GM12878 (cell line): Measurements from ENCODE around the gene MAGI3. TPM values are rescaled to one million over a fixed set of nuclear protein-coding genes. Genes with fewer than 3 reads are reported as not detected.

Source experiments
- ATAC-seq: fragments of 200-7000 bp; cut with Tn5 transposase; 3 replicates; pipeline ENCODE4 v1.9.1; 2020; ENCODE audit warnings: mild to moderate bottlenecking, moderate library complexity
- BruUV-seq: library from RNA; stranded (reverse); fragments of 400-500 nt; replicated peaks from 2 replicates; lab custom pipeline; 2021; lab: Mats Ljungman, UMichigan
- CTCF ChIA-PET: fragments of 300-600 bp; sonication (Branson Sonifier 250); formaldehyde crosslinking; extraction: SDS; loops from one replicate; lab custom pipeline; 2021; ENCODE audit warnings: inconsistent platforms; lab: Yijun Ruan, JAX
- POLR2A ChIA-PET: fragments of 350-600 bp; formaldehyde crosslinking; extraction: SDS; loops from one replicate; lab custom pipeline; 2021; ENCODE audit warnings: inconsistent platforms; lab: Charles Lee
- RAD21 ChIA-PET: fragments of 300-600 bp; sonication (Branson Sonifier 250); formaldehyde crosslinking; loops from one replicate; lab custom pipeline; 2023; ENCODE audit warnings: antibody characterized with exemption; ENCODE audit not compliant: unreplicated experiment; lab: Charles Lee
- SMC1A ChIA-PET: fragments of 300-600 bp; sonication (Branson Sonifier 250); formaldehyde crosslinking; loops from one replicate; lab custom pipeline; 2023; ENCODE audit not compliant: unreplicated experiment, uncharacterized antibody; lab: Charles Lee
- DNase-seq: peaks from one replicate; pipeline ENCODE4 v3.0.0-alpha.2; 2011; ENCODE audit warnings: low read depth, low spot score
- FAIRE-seq: peaks from 3 replicates; lab custom pipeline; 2011; peaks lifted over from hg19 to GRCh38; lab: Jason Lieb, UNC
- H2AFZ ChIP-seq: 2 replicates; pipeline ENCODE4 v1.6.0; 2011; ENCODE audit warnings: low read depth, low read length, control low read depth; ENCODE audit not compliant: control insufficient read depth
- H3K27ac ChIP-seq: 2 replicates; pipeline ENCODE4 v1.5.1; 2011; ENCODE audit warnings: control low read depth; ENCODE audit not compliant: control insufficient read depth, insufficient read depth
- H3K27me3 ChIP-seq, 2 experiments: replicated peaks in 1 of 2; 2 replicates each; pipeline versions ENCODE4 v1.6.0 to v1.6.1; 2011; ENCODE audit warnings: low read length in 1 of 2; ENCODE audit not compliant: control insufficient read depth in 2 of 2, insufficient read depth in 2 of 2
- H3K36me3 ChIP-seq, 2 experiments: 2 replicates each; pipeline ENCODE4 v1.5.1; 2011; ENCODE audit warnings: low read length in 1 of 2; ENCODE audit not compliant: control insufficient read depth in 2 of 2, insufficient read depth in 2 of 2
- H3K4me1 ChIP-seq: 2 replicates; pipeline ENCODE4 v1.6.1; 2011; ENCODE audit warnings: mild to moderate bottlenecking, low read length, moderate library complexity, mixed read lengths; ENCODE audit not compliant: control insufficient read depth, insufficient read depth
- H3K4me2 ChIP-seq: 2 replicates; pipeline ENCODE4 v1.6.0; 2011; ENCODE audit warnings: control low read depth; ENCODE audit not compliant: control insufficient read depth, insufficient read depth
- H3K4me3 ChIP-seq: fragments of 200-600 bp; sonication (generic); 2 replicates; pipeline ENCODE4 v1.5.1; 2016
- H3K79me2 ChIP-seq: 2 replicates; pipeline ENCODE4 v1.6.0; 2011; ENCODE audit warnings: low read length; ENCODE audit not compliant: control insufficient read depth, insufficient read depth
- H3K9ac ChIP-seq: 2 replicates; pipeline ENCODE4 v1.8.0; 2011; ENCODE audit warnings: low read length, control low read depth, mixed read lengths; ENCODE audit not compliant: control insufficient read depth, insufficient read depth
- H3K9me3 ChIP-seq: replicated peaks from 3 replicates; pipeline ENCODE4 v1.5.1; 2011; ENCODE audit warnings: mild to moderate bottlenecking, low read length; ENCODE audit not compliant: control insufficient read depth, insufficient read depth
- H4K20me1 ChIP-seq: 2 replicates; pipeline ENCODE4 v1.6.0; 2011; ENCODE audit not compliant: control insufficient read depth, insufficient read depth
- BRCA1 ChIP-seq: IDR thresholded peaks from 2 replicates; pipeline ENCODE4 v1.6.1; 2011; ENCODE audit warnings: low read depth, low read length, improper control_type of control experiment
- LARP7 ChIP-seq: fragments of 450-650 bp; IDR thresholded peaks from 2 replicates; pipeline ENCODE4 v1.6.1; 2017; ENCODE audit warnings: mild to moderate bottlenecking
- RAD51 ChIP-seq: fragments of 450-650 bp; IDR thresholded peaks from 2 replicates; pipeline ENCODE4 v1.6.1; 2016; ENCODE audit warnings: moderate library complexity, mild to moderate bottlenecking, inconsistent platforms
- SPI1 ChIP-seq: IDR thresholded peaks from 2 replicates; pipeline ENCODE4 v1.6.1; 2011; ENCODE audit warnings: low read depth, mild to moderate bottlenecking, low read length, moderate library complexity, borderline replicate concordance; ENCODE audit not compliant: insufficient read depth
- YBX1 ChIP-seq: fragments of 450-650 bp; IDR thresholded peaks from 2 replicates; pipeline ENCODE4 v1.6.1; 2016; ENCODE audit warnings: antibody characterized with exemption
- ZNF622 ChIP-seq: fragments of 450-650 bp; IDR thresholded peaks from 2 replicates; pipeline ENCODE4 v1.6.1; 2017; ENCODE audit warnings: mild to moderate bottlenecking, inconsistent platforms
- WGBS: methylation state at CpG from one replicate; pipeline ENCODE4 v1.1.6; 2016; ENCODE audit warnings: low lambda C conversion rate; ENCODE audit not compliant: insufficient replicate concordance, insufficient coverage; ENCODE audit errors: missing lambda C conversion rate; 5-methylcytosine and 5-hydroxymethylcytosine counted together
- in situ Hi-C: fragments of 300-500 bp; cut with MboI; formaldehyde crosslinking; loops from 9 replicates; pipeline ENCODE4 v1.14.3; 2018; ENCODE audit warnings: mixed read lengths
- intact Hi-C: fragments of 100-400 bp; cut with micrococcal nuclease; formaldehyde crosslinking; loops from one replicate; pipeline ENCODE4 v1.14.2; 2022; ENCODE audit not compliant: unreplicated experiment
- polyA plus RNA-seq, 11 experiments: library from polyadenylated mRNA; depleted of rRNA in 4 of 11; unstranded in 6 of 11; stranded (reverse) in 5 of 11; fragments of >200 nt; fragmentation: Nextera tagmentation in 4 of 11; fragmentation: Illumina TruSeq in 1 of 11; extraction: Ambion mirVana in 4 of 11; extraction: Trizol in 1 of 11; gene quantifications; 1 replicate in 1 of 11; 2 replicates in 10 of 11; pipeline versions ENCODE4 v1.2.1 to v1.2.3, GENCODE V29; 2011 to 2016; ENCODE audit warnings: inconsistent platforms in 2 of 11, missing spikeins in 2 of 11, low read depth in 1 of 11
- total RNA-seq, 4 experiments: library from RNA; depleted of rRNA in 3 of 4; stranded (reverse); fragments of >200 nt in 3 of 4; fragmentation: Illumina TruSeq in 1 of 4; extraction: Trizol in 1 of 4; gene quantifications; 2 replicates each; pipeline versions ENCODE4 v1.2.1 to v1.2.3, GENCODE V29; 2013 to 2021
- TF ChIP-seq, protein P1 (sequence below): IDR thresholded peaks from 2 replicates; pipeline ENCODE4 v1.6.1; 2012; ENCODE audit warnings: mild to moderate bottlenecking, low read depth, low read length

MAGI3 gene
- total and polyA plus RNA-seq, 10 of the 15 experiments (the other 5 are each of a cell fraction or from before 2014, with no cell fraction given) = 0.17 to 0.65 (median 0.32) TPM

DNA sequence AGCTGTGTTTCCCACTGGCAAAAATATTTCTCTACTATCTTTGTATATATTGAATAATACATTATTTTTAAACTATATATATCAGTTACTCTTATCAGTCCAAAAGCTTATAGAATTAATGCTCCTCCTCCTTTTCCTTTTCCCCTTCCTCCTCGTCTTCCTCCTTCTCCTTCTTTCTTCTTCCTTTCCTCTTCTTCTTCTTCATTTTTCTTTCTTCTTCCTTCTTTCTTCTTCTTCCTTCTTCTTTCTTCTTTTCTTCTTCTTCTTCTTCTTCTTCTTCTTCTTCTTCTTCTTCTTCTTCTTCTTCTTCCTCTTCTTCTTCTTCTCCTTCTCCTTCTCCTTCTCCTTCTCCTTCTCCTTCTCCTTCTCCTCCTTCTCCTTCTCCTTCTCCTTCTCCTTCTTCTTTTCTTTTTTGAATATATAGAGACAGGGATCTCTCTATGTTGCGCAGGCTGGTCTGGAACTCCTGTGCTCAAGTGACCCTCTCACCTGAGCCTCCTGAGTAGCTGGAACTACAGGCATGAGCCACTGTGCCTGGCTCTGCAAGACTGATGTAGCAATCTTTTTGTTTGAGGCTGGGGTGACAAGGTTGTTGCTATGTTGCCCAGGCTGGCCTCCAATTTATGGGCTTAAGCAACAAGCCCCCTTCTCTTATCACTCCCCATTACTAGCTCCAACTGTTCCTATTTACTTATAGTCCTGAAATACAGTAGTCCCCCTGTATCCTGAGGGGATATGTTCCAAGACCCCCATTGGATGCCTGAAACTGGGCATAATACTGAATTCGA, 47.4 kb downstream of the MAGI3 start:
- no peaks in the 10 kb centered on the region for H3K9me3 ChIP-seq
- DNase-seq (no peak), FAIRE-seq (no peak), ATAC-seq (no peak)
- H3K79me2 ChIP-seq = no peaks in the 10 kb centered on the region
- SMC1A ChIA-PET = no interaction called here
- intact Hi-C loops = no loop called here
- TF ChIP-seq ZNF622 (no peak), BRCA1 (no peak), RAD51 (no peak)
- POLR2A ChIA-PET = no interaction called here
- H3K27ac ChIP-seq = no peak overlapping the region
- in situ Hi-C loops = no loop called here
- RAD21 ChIA-PET = no interaction called here
- no peaks in the 10 kb centered on the region for H4K20me1 ChIP-seq
- H2AFZ ChIP-seq = no peak overlapping the region
- WGBS = 44% methylated on average over 3 of the region's 3 CpGs
- no peaks in the 10 kb centered on the region for H3K36me3 ChIP-seq
- H3K27me3 ChIP-seq = no peaks in the 10 kb centered on the region
- H3K4me1 ChIP-seq = no peaks in the 10 kb centered on the region
- H3K4me2 ChIP-seq = no peak overlapping the region
- BruUV-seq = no TSS peak
- H3K9ac ChIP-seq = no peak overlapping the region
- no peak overlapping the region for H3K4me3 ChIP-seq
- CTCF ChIA-PET = no interaction called here

DNA sequence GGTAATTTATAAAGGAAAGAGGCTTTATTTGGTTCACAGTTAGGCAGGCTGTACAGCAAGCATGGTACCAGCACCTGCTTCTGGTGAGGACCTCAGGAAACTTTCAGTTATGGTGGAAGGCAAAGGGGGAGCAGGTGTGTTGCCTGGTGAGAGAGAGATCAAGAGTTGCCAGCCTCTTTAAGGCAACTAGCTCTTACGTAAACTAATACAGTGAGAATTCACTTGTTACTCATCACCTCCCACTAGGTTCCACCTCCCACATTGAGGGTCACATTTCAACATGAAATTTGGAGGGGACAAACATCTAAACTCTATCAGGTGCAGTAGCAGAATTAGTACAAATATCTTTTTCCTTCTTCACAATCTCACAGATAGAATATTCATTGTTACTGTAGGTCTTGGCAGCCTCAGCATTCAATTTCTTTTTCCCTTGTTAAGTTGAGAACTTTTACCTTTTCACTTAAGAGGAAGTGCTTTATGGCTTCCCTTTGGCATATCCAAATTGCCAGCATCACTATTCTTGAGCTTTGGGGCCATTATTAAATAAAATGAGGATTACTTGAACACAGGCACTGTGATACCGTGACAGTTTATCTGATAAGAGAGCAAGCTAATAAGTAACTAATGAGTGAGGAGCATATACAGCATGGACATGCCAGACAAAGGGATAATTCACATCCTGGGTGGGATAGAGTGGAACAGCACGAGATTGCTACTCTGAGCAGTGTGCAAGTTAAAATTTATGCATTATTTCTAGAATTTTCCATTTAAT, 48.4 kb downstream of the MAGI3 start:
- intact Hi-C loops (no loop called here), in situ Hi-C loops (no loop called here)
- DNase-seq (no peak), FAIRE-seq (no peak), ATAC-seq (no peak)
- Histone ChIP-seq H3K36me3 (no peaks in the 10 kb centered on the region), H3K27me3 (no peaks in the 10 kb centered on the region), H3K4me1 (no peaks in the 10 kb centered on the region), H3K79me2 (no peaks in the 10 kb centered on the region), H3K27ac (no peak overlapping the region), H3K4me2 (no peak overlapping the region), H4K20me1 (no peaks in the 10 kb centered on the region), H3K4me3 (no peak overlapping the region), H3K9me3 (no peaks in the 10 kb centered on the region), H3K9ac (no peak overlapping the region), H2AFZ (no peak overlapping the region)
- no TSS peak for BruUV-seq
- RAD21 ChIA-PET = no interaction called here
- 33% methylated on average over 3 of the region's 3 CpGs for WGBS
- TF ChIP-seq SPI1 (no peak), LARP7 (no peak), YBX1 (no peak)
- TF ChIP-seq, protein P1, sequence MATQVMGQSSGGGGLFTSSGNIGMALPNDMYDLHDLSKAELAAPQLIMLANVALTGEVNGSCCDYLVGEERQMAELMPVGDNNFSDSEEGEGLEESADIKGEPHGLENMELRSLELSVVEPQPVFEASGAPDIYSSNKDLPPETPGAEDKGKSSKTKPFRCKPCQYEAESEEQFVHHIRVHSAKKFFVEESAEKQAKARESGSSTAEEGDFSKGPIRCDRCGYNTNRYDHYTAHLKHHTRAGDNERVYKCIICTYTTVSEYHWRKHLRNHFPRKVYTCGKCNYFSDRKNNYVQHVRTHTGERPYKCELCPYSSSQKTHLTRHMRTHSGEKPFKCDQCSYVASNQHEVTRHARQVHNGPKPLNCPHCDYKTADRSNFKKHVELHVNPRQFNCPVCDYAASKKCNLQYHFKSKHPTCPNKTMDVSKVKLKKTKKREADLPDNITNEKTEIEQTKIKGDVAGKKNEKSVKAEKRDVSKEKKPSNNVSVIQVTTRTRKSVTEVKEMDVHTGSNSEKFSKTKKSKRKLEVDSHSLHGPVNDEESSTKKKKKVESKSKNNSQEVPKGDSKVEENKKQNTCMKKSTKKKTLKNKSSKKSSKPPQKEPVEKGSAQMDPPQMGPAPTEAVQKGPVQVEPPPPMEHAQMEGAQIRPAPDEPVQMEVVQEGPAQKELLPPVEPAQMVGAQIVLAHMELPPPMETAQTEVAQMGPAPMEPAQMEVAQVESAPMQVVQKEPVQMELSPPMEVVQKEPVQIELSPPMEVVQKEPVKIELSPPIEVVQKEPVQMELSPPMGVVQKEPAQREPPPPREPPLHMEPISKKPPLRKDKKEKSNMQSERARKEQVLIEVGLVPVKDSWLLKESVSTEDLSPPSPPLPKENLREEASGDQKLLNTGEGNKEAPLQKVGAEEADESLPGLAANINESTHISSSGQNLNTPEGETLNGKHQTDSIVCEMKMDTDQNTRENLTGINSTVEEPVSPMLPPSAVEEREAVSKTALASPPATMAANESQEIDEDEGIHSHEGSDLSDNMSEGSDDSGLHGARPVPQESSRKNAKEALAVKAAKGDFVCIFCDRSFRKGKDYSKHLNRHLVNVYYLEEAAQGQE = no peak
- CTCF ChIA-PET = no interaction called here
- POLR2A ChIA-PET = no interaction called here
- SMC1A ChIA-PET = no interaction called here
